ENCODE measurements around the gene SCIMP. TPM values are rescaled to one million over a fixed set of nuclear protein-coding genes. Genes with fewer than 3 reads are reported as not detected.
"Not testable (repeated sequence)": the region's sequence is repeated elsewhere in the genome, so short reads cannot be mapped to it uniquely, and the experiment has no call there.

Gene SCIMP
- total and polyA plus RNA-seq, 5 donors = 0.38 to 3.7 (median 2.7) TPM

DNA sequence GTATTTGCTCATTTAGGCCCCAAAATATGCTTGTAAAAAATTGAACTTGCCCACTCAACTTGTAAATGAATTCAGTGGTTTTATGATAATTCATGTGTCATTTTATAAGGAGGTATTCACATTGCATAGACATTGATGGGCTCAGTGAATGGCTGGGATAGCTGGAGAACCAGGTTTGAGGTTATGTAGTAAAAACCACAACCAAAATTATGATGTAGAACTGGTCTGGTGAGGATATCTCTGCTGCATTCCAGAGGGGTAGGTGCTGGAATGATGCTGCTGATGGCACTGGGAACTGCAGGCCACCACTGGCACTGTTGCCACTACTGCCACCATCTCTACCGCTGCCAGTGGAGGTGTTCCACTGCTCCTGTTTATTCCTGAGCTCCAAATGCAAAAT is 25.9 kb upstream of the SCIMP start:
- intact Hi-C loops (cut with DNase I) = no loop called here

DNA sequence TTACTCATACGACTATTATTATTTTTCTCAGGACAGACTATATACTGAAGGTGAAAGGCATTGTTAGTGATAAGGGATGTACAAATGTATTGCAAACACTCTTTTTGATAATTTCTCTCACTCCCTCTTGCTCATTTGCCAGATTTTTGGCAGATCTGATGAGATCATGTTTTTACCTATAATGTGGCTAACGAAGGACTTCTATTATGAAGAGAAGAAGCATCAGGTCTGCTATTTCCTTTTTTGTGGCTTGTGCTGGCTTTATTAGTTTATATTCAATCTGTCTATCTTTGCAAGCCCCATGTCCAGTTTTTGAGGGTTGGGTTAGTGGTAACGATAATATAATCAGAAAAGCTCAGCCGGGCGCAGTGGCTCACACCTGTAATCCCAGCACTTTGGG is 22.5 kb upstream of the SCIMP start:
- WGBS = 94% methylated on average over 5 of the region's 5 CpGs
- H3K9me3 ChIP-seq (ENCODE audit: control insufficient read depth, low read length) = no peaks in the 10 kb centered on the region
- peaks cover 3% of the 10 kb centered on the region for H3K4me1 ChIP-seq (ENCODE audit: control insufficient read depth, insufficient read depth, low read length)
- DNase-seq (no peak), ATAC-seq (no peak)
- H3K27me3 ChIP-seq (ENCODE audit: control insufficient read depth, insufficient read depth) = no peaks in the 10 kb centered on the region
- no peak overlapping the region for H3K4me3 ChIP-seq (ENCODE audit: low read length)
- H3K27ac ChIP-seq (ENCODE audit: low read length) = no peak overlapping the region
- intact Hi-C loops (cut with DNase I) = loop anchor here in 1 of 4 donors (10.0 kb wide), 1 partner anchor 178 kb away; the partner anchor contains the start of gene C1QBP

More for the DNA sequence above, 25.9 kb upstream of the SCIMP start:
- ATAC-seq = no peak
- DNase-seq = no peak
- Histone ChIP-seq H3K27ac (ENCODE audit: low read length) (no peak overlapping the region), H3K4me1 (ENCODE audit: control insufficient read depth, insufficient read depth, low read length) (no peaks in the 10 kb centered on the region), H3K4me3 (ENCODE audit: low read length) (no peak overlapping the region), H3K27me3 (ENCODE audit: control insufficient read depth, insufficient read depth) (no peaks in the 10 kb centered on the region), H3K9me3 (ENCODE audit: control insufficient read depth, low read length) (no peaks in the 10 kb centered on the region)
- 91% methylated on average over 1 of the region's 1 CpG for WGBS

DNA sequence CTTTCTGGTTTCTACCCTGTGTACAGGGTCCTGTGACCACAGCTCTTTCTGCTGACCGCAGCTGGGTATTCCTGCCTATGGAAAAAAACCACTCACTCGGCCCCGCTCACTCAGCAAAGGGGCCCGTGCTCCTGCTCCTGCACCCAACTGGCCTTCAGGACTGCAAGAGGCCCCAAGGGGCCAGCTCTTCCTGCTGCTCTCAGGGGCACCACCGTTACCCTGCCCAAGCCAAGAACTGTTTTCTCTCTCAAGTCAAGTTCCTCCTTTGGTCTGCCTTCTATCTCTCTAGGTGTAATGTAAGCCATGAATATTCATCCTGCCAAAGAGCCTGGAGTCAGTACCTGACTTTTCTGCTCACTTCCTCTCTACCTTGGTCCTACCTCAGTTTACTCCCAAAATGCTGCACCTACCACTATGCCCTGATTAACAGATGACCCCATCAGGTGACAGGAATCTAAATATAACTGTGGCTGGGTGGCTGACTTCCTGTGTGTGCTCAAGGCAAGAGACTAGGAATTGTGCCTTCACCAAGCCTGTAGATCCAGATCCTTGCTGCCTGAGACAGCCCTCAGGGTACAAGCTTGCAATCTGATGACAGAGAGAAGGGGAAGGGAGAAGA is 20.4 kb upstream of the SCIMP start:
- ATAC-seq (no peak), DNase-seq (no peak)
- 75% methylated on average over 5 of the region's 5 CpGs for WGBS
- Histone ChIP-seq H3K27me3 (ENCODE audit: control insufficient read depth, insufficient read depth) (no peaks in the 10 kb centered on the region), H3K4me3 (ENCODE audit: low read length) (no peak overlapping the region), H3K4me1 (ENCODE audit: control insufficient read depth, insufficient read depth, low read length) (peaks cover 3% of the 10 kb centered on the region), H3K27ac (ENCODE audit: low read length) (no peak overlapping the region), H3K9me3 (ENCODE audit: control insufficient read depth, low read length) (no peaks in the 10 kb centered on the region)
- intact Hi-C loops (cut with DNase I) = loop anchor here in 1 of 4 donors (10.0 kb wide), 1 partner anchor 180 kb away; the partner anchor contains the start of gene C1QBP

DNA sequence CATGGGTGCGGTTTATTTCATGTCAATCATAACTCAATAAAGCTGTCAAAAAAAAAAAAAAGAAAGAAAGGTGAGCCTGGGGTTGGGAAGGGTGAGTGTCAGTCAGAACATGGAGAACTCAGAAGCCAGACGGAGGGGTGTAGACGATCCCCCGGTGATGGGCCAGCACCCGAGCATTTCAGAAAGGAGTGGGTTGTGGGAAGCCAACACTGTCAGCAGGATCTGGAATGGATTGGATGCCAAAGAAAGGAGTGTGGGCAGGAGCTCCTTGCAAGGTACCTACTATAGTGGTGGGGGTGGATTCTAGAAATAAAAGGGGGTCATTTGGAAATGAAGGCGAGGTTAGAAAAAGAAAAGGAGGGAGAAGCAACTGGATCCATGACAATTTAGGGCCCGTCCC is 19.8 kb upstream of the SCIMP start:
- Histone ChIP-seq H3K4me3 (ENCODE audit: low read length) (no peak overlapping the region), H3K27me3 (ENCODE audit: control insufficient read depth, insufficient read depth) (no peaks in the 10 kb centered on the region), H3K27ac (ENCODE audit: low read length) (no peak overlapping the region), H3K9me3 (ENCODE audit: control insufficient read depth, low read length) (no peaks in the 10 kb centered on the region), H3K4me1 (ENCODE audit: control insufficient read depth, insufficient read depth, low read length) (peaks cover 3% of the 10 kb centered on the region)
- DNase-seq (no peak), ATAC-seq (no peak)
- intact Hi-C loops (cut with DNase I) = loop anchor here in 1 of 4 donors (10.0 kb wide), 1 partner anchor 180 kb away; the partner anchor contains the start of gene C1QBP
- WGBS = 74% methylated on average over 7 of the region's 7 CpGs

GRCh38 chr17:5249615-5250014 is 15.0 kb upstream of the SCIMP start:
- ATAC-seq (peak; percentile 82 to 86), DNase-seq (peak in 1 of 3 donors; percentile 35)
- intact Hi-C loops (cut with DNase I) = loop anchor here in 1 of 4 donors (10.0 kb wide), 1 partner anchor 185 kb away; the partner anchor contains the start of gene C1QBP
- no peaks in the 10 kb centered on the region for H3K4me1 ChIP-seq (ENCODE audit: control insufficient read depth, insufficient read depth, low read length)
- H3K27me3 ChIP-seq (ENCODE audit: control insufficient read depth, insufficient read depth) = no peaks in the 10 kb centered on the region
- H3K27ac ChIP-seq (ENCODE audit: low read length) = no peak overlapping the region
- H3K4me3 ChIP-seq (ENCODE audit: low read length) = no peak overlapping the region
- WGBS = 1% methylated on average over 4 of the region's 4 CpGs
- no peaks in the 10 kb centered on the region for H3K9me3 ChIP-seq (ENCODE audit: control insufficient read depth, low read length)

DNA sequence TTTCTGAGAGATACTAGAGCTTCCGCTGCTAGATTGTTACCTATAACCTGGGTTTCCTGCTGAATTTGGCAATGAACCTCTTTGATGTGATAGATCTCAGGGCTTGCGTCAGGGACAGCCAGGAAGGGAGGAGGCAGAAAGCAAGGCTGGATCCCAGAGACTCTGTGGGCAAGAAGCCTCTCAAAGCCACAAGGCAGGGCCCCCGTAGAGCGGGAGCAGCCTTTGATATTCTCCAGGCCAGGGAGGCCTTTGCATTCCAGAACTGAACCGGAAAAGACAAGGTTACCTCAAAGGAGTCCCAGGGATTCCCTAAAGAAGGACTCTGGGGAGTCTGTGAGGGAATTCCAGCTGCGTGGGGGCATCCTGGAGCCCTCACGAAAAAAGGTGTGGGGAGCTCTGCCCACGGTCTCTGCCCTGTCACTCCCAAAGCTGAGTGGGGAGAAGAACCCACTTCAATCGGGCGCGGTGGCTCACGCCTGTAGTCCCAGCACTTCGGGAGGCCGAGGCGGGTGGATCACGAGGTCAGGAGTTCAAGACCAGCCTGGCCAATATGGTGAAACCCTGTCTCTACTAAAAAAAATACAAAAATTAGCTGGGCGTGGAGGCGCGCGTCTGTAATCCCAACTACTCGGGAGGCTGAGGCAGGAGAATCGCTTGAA is 14.3 kb upstream of the SCIMP start:
- Histone ChIP-seq H3K27ac (ENCODE audit: low read length) (no peak overlapping the region), H3K9me3 (ENCODE audit: control insufficient read depth, low read length) (no peaks in the 10 kb centered on the region), H3K27me3 (ENCODE audit: control insufficient read depth, insufficient read depth) (no peaks in the 10 kb centered on the region), H3K4me1 (ENCODE audit: control insufficient read depth, insufficient read depth, low read length) (no peaks in the 10 kb centered on the region), H3K4me3 (ENCODE audit: low read length) (no peak overlapping the region)
- no peak for ATAC-seq
- intact Hi-C loops (cut with DNase I) = no loop called here
- no peak for DNase-seq
- 63% methylated on average over 22 of the region's 22 CpGs for WGBS

GRCh38 chr17:5247621-5248020 is 13.0 kb upstream of the SCIMP start:
- no peaks in the 10 kb centered on the region for H3K9me3 ChIP-seq (ENCODE audit: control insufficient read depth, low read length)
- no peak overlapping the region for H3K4me3 ChIP-seq (ENCODE audit: low read length)
- WGBS = 93% methylated on average over 8 of the region's 8 CpGs
- intact Hi-C loops (cut with DNase I) = no loop called here
- H3K27ac ChIP-seq (ENCODE audit: low read length) = no peak overlapping the region
- H3K4me1 ChIP-seq (ENCODE audit: control insufficient read depth, insufficient read depth, low read length) = no peaks in the 10 kb centered on the region
- ATAC-seq = no peak
- H3K27me3 ChIP-seq (ENCODE audit: control insufficient read depth, insufficient read depth) = no peaks in the 10 kb centered on the region
- no peak for DNase-seq

DNA sequence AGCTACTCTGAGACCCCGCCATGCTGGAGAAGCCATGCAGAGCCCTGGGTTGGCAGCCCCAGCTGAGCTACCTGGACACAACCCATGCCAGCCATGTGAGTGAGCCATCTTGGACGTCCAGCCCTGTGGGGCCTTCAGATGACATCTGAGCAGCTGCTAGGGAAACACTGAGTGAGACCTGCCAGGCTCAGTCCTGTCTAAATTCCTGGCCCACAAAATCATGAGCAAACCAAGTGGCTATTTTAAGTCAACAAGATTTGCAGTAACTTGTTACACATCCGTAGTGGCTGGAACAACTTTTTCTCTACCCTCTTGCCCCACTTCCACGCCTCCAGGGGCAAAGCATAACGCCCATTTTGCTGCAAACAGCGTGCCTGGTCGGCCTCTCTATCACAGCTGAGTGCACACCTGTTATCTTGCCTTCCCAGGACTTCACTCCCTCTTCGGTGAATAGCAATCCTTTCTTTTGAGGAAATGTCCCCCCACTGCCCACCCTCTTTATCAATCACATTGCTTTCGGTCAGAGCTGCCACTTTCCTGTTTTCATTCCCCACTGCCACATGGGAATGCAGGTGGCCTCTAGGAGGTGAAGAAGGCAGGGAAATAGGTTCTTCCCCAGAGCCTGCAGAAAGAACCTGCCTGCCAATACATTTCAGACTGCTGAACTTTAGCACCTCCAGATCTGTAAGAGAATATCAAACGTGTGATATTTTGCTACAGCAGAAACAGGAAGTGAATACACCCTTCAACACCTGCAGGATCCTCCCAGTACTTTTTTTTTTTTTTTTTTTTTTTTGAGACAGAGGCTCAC is 7.4 kb upstream of the SCIMP start:
- no peak overlapping the region for H3K27ac ChIP-seq (ENCODE audit: low read length)
- intact Hi-C loops (cut with DNase I) = no loop called here
- DNase-seq = no peak

DNA sequence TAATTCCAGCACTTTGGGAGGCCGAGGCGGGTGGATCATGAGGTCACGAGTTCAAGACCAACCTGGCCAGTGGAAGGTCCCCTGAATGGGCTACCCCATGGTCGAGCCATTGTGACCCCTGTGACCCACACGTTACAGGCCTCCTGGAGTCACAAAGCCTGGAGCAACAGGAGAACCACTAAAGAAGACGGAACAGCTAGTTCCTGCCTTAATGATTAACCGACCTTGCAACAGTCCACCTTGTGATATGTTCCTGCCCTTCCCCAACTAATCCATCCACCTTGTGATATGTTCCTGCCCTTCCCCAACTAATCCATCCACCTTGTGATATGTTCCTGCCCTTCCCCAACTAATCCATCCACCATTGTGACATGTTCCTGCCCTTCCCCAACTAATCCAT is 5.1 kb upstream of the SCIMP start:
- H3K9me3 ChIP-seq (ENCODE audit: control insufficient read depth, low read length); intact Hi-C loops (cut with DNase I); H3K4me3 ChIP-seq (ENCODE audit: low read length); DNase-seq; H3K4me1 ChIP-seq (ENCODE audit: control insufficient read depth, insufficient read depth, low read length); ATAC-seq; H3K27me3 ChIP-seq (ENCODE audit: control insufficient read depth, insufficient read depth); H3K27ac ChIP-seq (ENCODE audit: low read length): not testable (repeated sequence)
- 80% methylated on average over 7 of the region's 7 CpGs for WGBS

More for the DNA sequence above, 7.4 kb upstream of the SCIMP start:
- H3K9me3 ChIP-seq (ENCODE audit: control insufficient read depth, low read length) = no peaks in the 10 kb centered on the region
- WGBS = 59% methylated on average over 10 of the region's 10 CpGs
- no peaks in the 10 kb centered on the region for H3K4me1 ChIP-seq (ENCODE audit: control insufficient read depth, insufficient read depth, low read length)
- no peak overlapping the region for H3K4me3 ChIP-seq (ENCODE audit: low read length)
- H3K27me3 ChIP-seq (ENCODE audit: control insufficient read depth, insufficient read depth) = no peaks in the 10 kb centered on the region
- no peak for ATAC-seq

DNA sequence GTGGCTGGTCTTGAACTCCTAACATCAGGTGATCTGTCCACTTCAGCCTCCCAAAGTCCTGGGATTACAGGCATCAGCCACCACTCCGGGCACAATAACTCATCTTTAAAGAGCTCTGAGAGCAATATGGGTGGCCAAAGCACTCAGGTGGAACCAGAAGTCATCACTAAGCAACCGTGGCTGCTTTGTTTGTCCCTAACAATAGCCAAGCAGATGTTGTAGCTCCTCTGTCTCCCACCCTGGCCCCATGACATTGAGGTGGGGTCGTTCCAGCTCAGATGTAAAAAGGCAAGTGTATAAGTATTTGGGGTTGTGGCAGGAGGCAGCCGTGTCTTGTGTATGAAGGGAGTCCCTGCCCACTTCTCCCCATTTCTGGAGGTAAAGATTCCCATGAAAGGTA is 3.7 kb upstream of the SCIMP start:
- H3K9me3 ChIP-seq (ENCODE audit: control insufficient read depth, low read length) = no peaks in the 10 kb centered on the region
- ATAC-seq = no peak
- no peaks in the 10 kb centered on the region for H3K27me3 ChIP-seq (ENCODE audit: control insufficient read depth, insufficient read depth)
- DNase-seq = no peak
- 76% methylated on average over 4 of the region's 4 CpGs for WGBS
- no peaks in the 10 kb centered on the region for H3K4me1 ChIP-seq (ENCODE audit: control insufficient read depth, insufficient read depth, low read length)
- no peak overlapping the region for H3K4me3 ChIP-seq (ENCODE audit: low read length)
- no peak overlapping the region for H3K27ac ChIP-seq (ENCODE audit: low read length)
- intact Hi-C loops (cut with DNase I) = no loop called here

- ATAC-seq = peak; percentile 44 to 72
- intact Hi-C loops (cut with DNase I) = no loop called here
- Histone ChIP-seq H3K4me3 (ENCODE audit: low read length) (no peak overlapping the region), H3K27ac (ENCODE audit: low read length) (no peak overlapping the region), H3K9me3 (ENCODE audit: control insufficient read depth, low read length) (no peaks in the 10 kb centered on the region), H3K4me1 (ENCODE audit: control insufficient read depth, insufficient read depth, low read length) (no peaks in the 10 kb centered on the region), H3K27me3 (ENCODE audit: control insufficient read depth, insufficient read depth) (no peaks in the 10 kb centered on the region)
- DNase-seq = peak; percentile 28 to 64 (median 64)
- 32% methylated on average over 6 of the region's 6 CpGs for WGBS
These were observed 2.9 kb upstream of the SCIMP start for GRCh38 chr17:5237541-5238016.
